ENCODE measurements around the gene NUCKS1. TPM values are rescaled to one million over a fixed set of nuclear protein-coding genes. Genes with fewer than 3 reads are reported as not detected.

The NUCKS1 gene
- polyA plus RNA-seq, 4 donors = 7.8 to 104 (median 32.1) TPM

GRCh38 chr1:205670611-205671430, 79.2 kb downstream of the NUCKS1 start:
- DNase-seq (no peak), FAIRE-seq (no peak)
- Histone ChIP-seq H3K9me3 (ENCODE audit: control insufficient read depth in 2 of 2, insufficient read depth in 1 of 2, low read depth in 1 of 2, low read length in 1 of 2) (no peaks in the 10 kb centered on the region), H3K27ac (ENCODE audit: low read depth in 1 of 3, low read length in 2 of 3) (no peak overlapping the region), H3K4me1 (ENCODE audit: control insufficient read depth in 3 of 3, insufficient read depth in 2 of 3, low read depth in 1 of 3, low read length in 2 of 3) (peaks cover 6 to 92% (median 11%) of the 10 kb centered on the region in 3 donors), H3K27me3 (ENCODE audit: control insufficient read depth in 3 of 3, insufficient read depth in 3 of 3, low read length in 3 of 3) (no peaks in the 10 kb centered on the region), H3K4me3 (ENCODE audit: low read depth in 1 of 3, low read length in 3 of 3) (no peak overlapping the region), H3K36me3 (ENCODE audit: control insufficient read depth in 3 of 3, insufficient read depth in 2 of 3, low read depth in 1 of 3, low read length in 3 of 3) (peaks cover 0 to 9% (median 0%) of the 10 kb centered on the region in 3 donors)
- WGBS, 3 donors = 81 to 88% (median 85%) methylated on average over 13 of the region's 13 CpGs

- 85 to 93% (median 88%) methylated on average over 5 of the region's 5 CpGs for WGBS, 3 donors
- DNase-seq (no peak), FAIRE-seq (no peak)
- Histone ChIP-seq H3K27me3 (ENCODE audit: control insufficient read depth in 3 of 3, insufficient read depth in 3 of 3, low read length in 3 of 3) (no peaks in the 10 kb centered on the region), H3K27ac (ENCODE audit: low read depth in 1 of 3, low read length in 2 of 3) (no peak overlapping the region), H3K4me1 (ENCODE audit: control insufficient read depth in 3 of 3, insufficient read depth in 2 of 3, low read depth in 1 of 3, low read length in 2 of 3) (peaks cover 11 to 92% (median 13%) of the 10 kb centered on the region in 3 donors), H3K9me3 (ENCODE audit: control insufficient read depth in 2 of 2, insufficient read depth in 1 of 2, low read depth in 1 of 2, low read length in 1 of 2) (no peaks in the 10 kb centered on the region), H3K36me3 (ENCODE audit: control insufficient read depth in 3 of 3, insufficient read depth in 2 of 3, low read depth in 1 of 3, low read length in 3 of 3) (peaks cover 0 to 9% (median 0%) of the 10 kb centered on the region in 3 donors), H3K4me3 (ENCODE audit: low read depth in 1 of 3, low read length in 3 of 3) (no peak overlapping the region)
Observed at GRCh38 chr1:205670150-205670446, 79.9 kb downstream of the NUCKS1 start.

DNA sequence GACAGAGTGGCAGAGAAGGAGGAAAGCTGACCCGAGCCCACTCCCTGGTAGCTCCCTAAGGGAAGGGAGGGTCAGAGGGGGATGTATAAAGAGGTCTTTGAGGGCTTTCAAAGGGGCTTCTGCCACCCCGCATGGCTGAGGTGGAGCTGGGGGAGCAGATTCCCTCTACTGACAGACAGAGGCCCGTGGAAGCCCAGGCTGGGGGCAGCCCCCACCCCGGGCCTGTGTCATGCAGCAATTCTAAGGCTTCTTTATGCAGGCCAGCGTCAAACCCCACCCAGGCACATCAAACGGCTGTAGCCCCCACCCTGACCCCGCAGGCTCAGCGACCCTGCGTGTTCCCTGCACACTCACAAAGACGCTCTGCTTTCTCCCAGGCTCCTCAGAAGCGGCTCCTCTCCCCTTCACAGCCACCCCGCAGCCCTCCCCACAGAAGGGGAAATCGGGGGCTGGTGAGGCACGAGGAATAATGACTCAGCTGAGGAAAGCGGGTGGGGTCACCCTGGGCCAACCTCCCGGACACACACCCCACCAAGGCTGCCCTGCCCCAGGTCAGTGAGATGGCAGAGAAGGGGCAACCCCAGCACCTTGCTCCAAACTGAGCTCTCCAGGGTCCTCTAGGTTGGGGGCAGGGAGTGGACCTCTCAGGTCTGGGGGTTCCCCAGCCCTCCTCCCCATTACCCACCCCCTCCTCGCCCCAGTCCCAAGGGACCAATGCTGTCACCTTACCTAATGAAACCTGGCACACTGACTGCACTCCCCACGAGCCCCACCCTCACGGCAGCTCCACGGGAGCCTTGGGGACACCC, 80.4 kb downstream of the NUCKS1 start:
- Histone ChIP-seq H3K9me3 (ENCODE audit: control insufficient read depth in 2 of 2, insufficient read depth in 1 of 2, low read depth in 1 of 2, low read length in 1 of 2) (no peaks in the 10 kb centered on the region), H3K36me3 (ENCODE audit: control insufficient read depth in 3 of 3, insufficient read depth in 2 of 3, low read depth in 1 of 3, low read length in 3 of 3) (peaks cover 0 to 12% (median 0%) of the 10 kb centered on the region in 3 donors), H3K4me3 (ENCODE audit: low read depth in 1 of 3, low read length in 3 of 3) (no peak overlapping the region), H3K27me3 (ENCODE audit: control insufficient read depth in 3 of 3, insufficient read depth in 3 of 3, low read length in 3 of 3) (no peaks in the 10 kb centered on the region), H3K4me1 (ENCODE audit: control insufficient read depth in 3 of 3, insufficient read depth in 2 of 3, low read depth in 1 of 3, low read length in 2 of 3) (peaks cover 11 to 92% (median 15%) of the 10 kb centered on the region in 3 donors), H3K27ac (ENCODE audit: low read depth in 1 of 3, low read length in 2 of 3) (no peak overlapping the region)
- 51 to 66% (median 55%) methylated on average over 20 of the region's 20 CpGs for WGBS, 3 donors
- no peak for FAIRE-seq
- DNase-seq = no peak

DNA sequence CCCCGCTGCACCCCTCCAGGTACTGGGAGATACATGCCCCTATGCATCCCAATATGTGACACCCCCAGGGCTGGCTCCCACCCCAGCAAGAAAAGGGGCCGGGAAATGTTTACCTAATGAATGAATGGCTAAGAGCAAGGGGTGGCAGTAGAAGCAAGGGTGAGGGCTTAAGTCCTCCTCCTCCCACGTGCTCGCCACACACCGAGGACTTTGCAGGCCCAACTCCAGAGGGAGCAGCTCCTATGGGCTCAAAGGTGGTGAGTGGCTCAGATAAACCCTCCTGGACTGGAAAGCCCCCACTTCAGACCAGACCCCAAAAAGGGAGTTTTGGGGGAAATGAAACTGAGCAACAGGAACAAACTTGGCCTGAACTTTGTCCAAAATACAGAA, 81.0 kb downstream of the NUCKS1 start:
- Histone ChIP-seq H3K4me3 (ENCODE audit: low read depth in 1 of 3, low read length in 3 of 3) (no peak overlapping the region), H3K36me3 (ENCODE audit: control insufficient read depth in 3 of 3, insufficient read depth in 2 of 3, low read depth in 1 of 3, low read length in 3 of 3) (peaks cover 0 to 17% (median 0%) of the 10 kb centered on the region in 3 donors), H3K27ac (ENCODE audit: low read depth in 1 of 3, low read length in 2 of 3) (no peak overlapping the region), H3K27me3 (ENCODE audit: control insufficient read depth in 3 of 3, insufficient read depth in 3 of 3, low read length in 3 of 3) (no peaks in the 10 kb centered on the region), H3K4me1 (ENCODE audit: control insufficient read depth in 3 of 3, insufficient read depth in 2 of 3, low read depth in 1 of 3, low read length in 2 of 3) (peaks cover 11 to 92% (median 15%) of the 10 kb centered on the region in 3 donors), H3K9me3 (ENCODE audit: control insufficient read depth in 2 of 2, insufficient read depth in 1 of 2, low read depth in 1 of 2, low read length in 1 of 2) (no peaks in the 10 kb centered on the region)
- DNase-seq (peak; percentile 37 to 56), FAIRE-seq (no peak)
- 39 to 58% (median 42%) methylated on average over 5 of the region's 5 CpGs for WGBS, 3 donors

DNA sequence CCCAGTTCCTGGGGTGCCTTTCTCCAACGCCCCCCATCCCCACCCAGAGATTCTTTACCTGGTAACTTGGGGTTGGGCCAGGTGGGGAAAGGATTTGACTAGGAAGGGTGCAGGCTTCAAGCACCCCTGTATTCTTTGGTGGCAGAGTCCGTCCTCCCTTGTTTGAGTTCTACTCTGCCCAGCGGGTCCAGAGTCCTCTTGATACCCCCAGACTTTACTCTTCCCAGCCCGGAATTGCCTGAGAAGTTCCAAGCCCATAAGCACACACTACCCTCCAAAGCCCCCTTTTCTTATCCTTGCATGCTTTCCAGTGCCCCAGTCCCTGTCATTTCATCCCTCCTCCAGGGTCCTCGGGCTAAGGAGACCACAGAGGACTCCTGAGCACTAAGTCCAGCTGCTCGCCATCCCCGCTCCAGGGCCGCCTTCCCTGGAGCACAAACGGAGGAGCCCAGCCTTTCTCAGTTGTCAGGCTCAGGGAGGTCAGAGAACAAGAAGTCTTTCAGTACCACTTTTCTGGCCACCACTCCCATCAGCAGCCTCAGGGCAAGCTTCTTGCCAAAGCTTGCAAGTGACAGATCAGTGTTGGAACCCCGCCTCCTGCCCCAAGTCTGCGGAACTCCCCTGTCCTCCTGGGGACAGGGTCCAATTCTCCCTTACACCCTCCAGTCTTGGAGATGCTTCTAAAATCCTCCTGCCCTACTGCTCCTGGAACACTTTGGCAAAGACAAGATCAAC, 81.9 kb downstream of the NUCKS1 start:
- Histone ChIP-seq H3K27ac (ENCODE audit: low read depth in 1 of 3, low read length in 2 of 3) (peak overlapping the region in 1 of 3 donors; percentile 24), H3K27me3 (ENCODE audit: control insufficient read depth in 3 of 3, insufficient read depth in 3 of 3, low read length in 3 of 3) (no peaks in the 10 kb centered on the region), H3K9me3 (ENCODE audit: control insufficient read depth in 2 of 2, insufficient read depth in 1 of 2, low read depth in 1 of 2, low read length in 1 of 2) (no peaks in the 10 kb centered on the region), H3K4me3 (ENCODE audit: low read depth in 1 of 3, low read length in 3 of 3) (no peak overlapping the region), H3K36me3 (ENCODE audit: control insufficient read depth in 3 of 3, insufficient read depth in 2 of 3, low read depth in 1 of 3, low read length in 3 of 3) (peaks cover 0 to 22% (median 0%) of the 10 kb centered on the region in 3 donors), H3K4me1 (ENCODE audit: control insufficient read depth in 3 of 3, insufficient read depth in 2 of 3, low read depth in 1 of 3, low read length in 2 of 3) (peaks cover 11 to 84% (median 15%) of the 10 kb centered on the region in 3 donors)
- no peak for FAIRE-seq
- WGBS, 3 donors = 29 to 63% (median 36%) methylated on average over 11 of the region's 11 CpGs
- DNase-seq = peak in 1 of 2 donors; percentile 51

- Histone ChIP-seq H3K27me3 (ENCODE audit: control insufficient read depth in 3 of 3, insufficient read depth in 3 of 3, low read length in 3 of 3) (no peaks in the 10 kb centered on the region), H3K36me3 (ENCODE audit: control insufficient read depth in 3 of 3, insufficient read depth in 2 of 3, low read depth in 1 of 3, low read length in 3 of 3) (peaks cover 0 to 37% (median 0%) of the 10 kb centered on the region in 3 donors), H3K4me3 (ENCODE audit: low read depth in 1 of 3, low read length in 3 of 3) (no peak overlapping the region), H3K4me1 (ENCODE audit: control insufficient read depth in 3 of 3, insufficient read depth in 2 of 3, low read depth in 1 of 3, low read length in 2 of 3) (peaks cover 11 to 69% (median 12%) of the 10 kb centered on the region in 3 donors), H3K9me3 (ENCODE audit: control insufficient read depth in 2 of 2, insufficient read depth in 1 of 2, low read depth in 1 of 2, low read length in 1 of 2) (no peaks in the 10 kb centered on the region), H3K27ac (ENCODE audit: low read depth in 1 of 3, low read length in 2 of 3) (peak overlapping the region in 1 of 3 donors; percentile 39)
- WGBS, 3 donors = 49 to 83% (median 66%) methylated on average over 6 of the region's 6 CpGs
- peak in 1 of 2 donors; percentile 75 for DNase-seq
- no peak for FAIRE-seq
Observed at GRCh38 chr1:205666372-205667166, 83.4 kb downstream of the NUCKS1 start.

GRCh38 chr1:205665201-205666045, 84.6 kb downstream of the NUCKS1 start:
- H3K9me3 ChIP-seq (ENCODE audit: control insufficient read depth in 2 of 2, insufficient read depth in 1 of 2, low read depth in 1 of 2, low read length in 1 of 2) = no peaks in the 10 kb centered on the region
- no peak overlapping the region for H3K4me3 ChIP-seq (ENCODE audit: low read depth in 1 of 3, low read length in 3 of 3)
- DNase-seq (peak in 1 of 2 donors; percentile 35), FAIRE-seq (no peak)
- 47 to 57% (median 52%) methylated on average over 8 to 9 of the region's 9 CpGs for WGBS, 3 donors
- H3K27ac ChIP-seq (ENCODE audit: low read depth in 1 of 3, low read length in 2 of 3) = peak overlapping the region; percentile 25 to 91 (median 52)
- H3K4me1 ChIP-seq (ENCODE audit: control insufficient read depth in 3 of 3, insufficient read depth in 2 of 3, low read depth in 1 of 3, low read length in 2 of 3) = peaks cover 11 to 59% (median 12%) of the 10 kb centered on the region in 3 donors
- H3K36me3 ChIP-seq (ENCODE audit: control insufficient read depth in 3 of 3, insufficient read depth in 2 of 3, low read depth in 1 of 3, low read length in 3 of 3) = peaks cover 0 to 45% (median 0%) of the 10 kb centered on the region in 3 donors
- H3K27me3 ChIP-seq (ENCODE audit: control insufficient read depth in 3 of 3, insufficient read depth in 3 of 3, low read length in 3 of 3) = no peaks in the 10 kb centered on the region
